Stimulated activated effector memory CD8-positive, alpha-beta T cell treated with anti-CD3 and anti-CD28 coated beads, Interleukin-12 subunit alpha, Interleukin-12 subunit beta, amount 100 ng/mL, for 72 hours (primary cell): ENCODE measurements around the gene INTS14.
"Not testable (repeated sequence)": the region's sequence is repeated elsewhere in the genome, so short reads cannot be mapped to it uniquely, and the experiment has no call there.

Source experiments
- ATAC-seq: fragments of 150-1000 bp; cut with Tn5 transposase; 2 replicates; pipeline ENCODE4 v1.10.0; 2021
- DNase-seq, 2 donors: peaks; one replicate each; pipeline ENCODE4 v3.0.0; 2021 to 2022; ENCODE audit warnings: low spot score in 2 of 2
- H3K27ac Mint-ChIP-seq: one replicate; pipeline ENCODE4 v1.8.0; 2022; ENCODE audit warnings: mild to moderate bottlenecking, mixed read lengths
- H3K36me3 Mint-ChIP-seq: one replicate; pipeline ENCODE4 v1.8.0; 2022; ENCODE audit warnings: mild to moderate bottlenecking, mixed read lengths
- H3K4me1 Mint-ChIP-seq: one replicate; pipeline ENCODE4 v1.8.0; 2022; ENCODE audit warnings: mixed read lengths
- H3K4me3 Mint-ChIP-seq: one replicate; pipeline ENCODE4 v1.8.0; 2022; ENCODE audit warnings: mild to moderate bottlenecking, mixed read lengths
- H3K9me3 Mint-ChIP-seq: one replicate; pipeline ENCODE4 v1.8.0; 2022; ENCODE audit warnings: mixed read lengths

The INTS14 gene

GRCh38 chr15:65577129-65577996, 33.6 kb downstream of the INTS14 start:
- Mint-ChIP-seq H3K4me3 (no peak overlapping the region), H3K36me3 (peaks cover 87% of the 10 kb centered on the region), H3K4me1 (no peaks in the 10 kb centered on the region), H3K27ac (peak overlapping the region; percentile 5), H3K9me3 (no peaks in the 10 kb centered on the region)
- ATAC-seq (no peak), DNase-seq (no peak)

- DNase-seq, result no peak
- Mint-ChIP-seq H3K4me1 (no peaks in the 10 kb centered on the region), H3K27ac (peak overlapping the region; percentile 5), H3K36me3 (peaks cover 87% of the 10 kb centered on the region), H3K4me3 (no peak overlapping the region), H3K9me3 (no peaks in the 10 kb centered on the region)
- ATAC-seq, result no peak
Measured at GRCh38 chr15:65576664-65577063, 34.3 kb downstream of the INTS14 start.

- Mint-ChIP-seq H3K4me1 (no peaks in the 10 kb centered on the region), H3K4me3 (no peak overlapping the region), H3K27ac (no peak overlapping the region), H3K36me3 (peaks cover 84% of the 10 kb centered on the region), H3K9me3 (no peaks in the 10 kb centered on the region)
- no peak for ATAC-seq
- DNase-seq, result no peak
Measured at GRCh38 chr15:65571971-65572370, 39.0 kb downstream of the INTS14 start.

GRCh38 chr15:65569728-65570127, 41.2 kb downstream of the INTS14 start:
- H3K4me1 Mint-ChIP-seq, result no peaks in the 10 kb centered on the region
- peaks cover 70% of the 10 kb centered on the region for H3K36me3 Mint-ChIP-seq
- H3K9me3 Mint-ChIP-seq, result no peaks in the 10 kb centered on the region
- H3K4me3 Mint-ChIP-seq, result no peak overlapping the region
- ATAC-seq, result no peak
- no peak for DNase-seq
- no peak overlapping the region for H3K27ac Mint-ChIP-seq

GRCh38 chr15:65561934-65562333, 49.0 kb downstream of the INTS14 start:
- Mint-ChIP-seq H3K36me3 (peaks cover 67% of the 10 kb centered on the region), H3K9me3 (no peaks in the 10 kb centered on the region), H3K4me3 (no peak overlapping the region), H3K27ac (no peak overlapping the region), H3K4me1 (no peaks in the 10 kb centered on the region)
- DNase-seq (no peak), ATAC-seq (no peak)

GRCh38 chr15:65559941-65560340, 51.0 kb downstream of the INTS14 start:
- DNase-seq (no peak), ATAC-seq (no peak)
- no peak overlapping the region for H3K27ac Mint-ChIP-seq
- no peaks in the 10 kb centered on the region for H3K9me3 Mint-ChIP-seq
- no peak overlapping the region for H3K4me3 Mint-ChIP-seq
- peaks cover 77% of the 10 kb centered on the region for H3K36me3 Mint-ChIP-seq
- no peaks in the 10 kb centered on the region for H3K4me1 Mint-ChIP-seq

GRCh38 chr15:65558997-65559760, 51.8 kb downstream of the INTS14 start:
- no peak overlapping the region for H3K27ac Mint-ChIP-seq
- H3K4me1 Mint-ChIP-seq, result no peaks in the 10 kb centered on the region
- ATAC-seq, result no peak
- peaks cover 72% of the 10 kb centered on the region for H3K36me3 Mint-ChIP-seq
- no peak overlapping the region for H3K4me3 Mint-ChIP-seq
- no peaks in the 10 kb centered on the region for H3K9me3 Mint-ChIP-seq
- DNase-seq, result no peak

- Mint-ChIP-seq H3K27ac (no peak overlapping the region), H3K9me3 (no peaks in the 10 kb centered on the region), H3K4me3 (no peak overlapping the region), H3K4me1 (no peaks in the 10 kb centered on the region), H3K36me3 (peaks cover 72% of the 10 kb centered on the region)
- ATAC-seq, result no peak
- no peak for DNase-seq
Measured at GRCh38 chr15:65558336-65558735, 52.6 kb downstream of the INTS14 start.

GRCh38 chr15:65556622-65557021, 54.3 kb downstream of the INTS14 start:
- DNase-seq (no peak), ATAC-seq (no peak)
- no peaks in the 10 kb centered on the region for H3K4me1 Mint-ChIP-seq
- H3K36me3 Mint-ChIP-seq, result peaks cover 60% of the 10 kb centered on the region
- peak overlapping the region; percentile 52 for H3K27ac Mint-ChIP-seq
- no peak overlapping the region for H3K4me3 Mint-ChIP-seq
- no peaks in the 10 kb centered on the region for H3K9me3 Mint-ChIP-seq

GRCh38 chr15:65553691-65554090, 57.2 kb downstream of the INTS14 start:
- Mint-ChIP-seq H3K9me3 (no peaks in the 10 kb centered on the region), H3K4me1 (peaks cover 18% of the 10 kb centered on the region), H3K36me3 (peaks cover 42% of the 10 kb centered on the region)

GRCh38 chr15:65552851-65553250, 58.1 kb downstream of the INTS14 start:
- not testable (repeated sequence) for DNase-seq, H3K9me3 Mint-ChIP-seq, H3K27ac Mint-ChIP-seq, H3K4me3 Mint-ChIP-seq, ATAC-seq
- Mint-ChIP-seq H3K4me1 (peaks cover 18% of the 10 kb centered on the region), H3K36me3 (peaks cover 34% of the 10 kb centered on the region)

More at GRCh38 chr15:65553691-65554090, 57.2 kb downstream of the INTS14 start:
- no peak for ATAC-seq
- DNase-seq, result no peak
- H3K27ac Mint-ChIP-seq, result no peak overlapping the region
- H3K4me3 Mint-ChIP-seq, result no peak overlapping the region

GRCh38 chr15:65551183-65551582, 59.7 kb downstream of the INTS14 start:
- peaks cover 22% of the 10 kb centered on the region for H3K36me3 Mint-ChIP-seq
- ATAC-seq, result no peak
- DNase-seq, result no peak
- no peaks in the 10 kb centered on the region for H3K9me3 Mint-ChIP-seq
- no peak overlapping the region for H3K27ac Mint-ChIP-seq
- peaks cover 18% of the 10 kb centered on the region for H3K4me1 Mint-ChIP-seq
- H3K4me3 Mint-ChIP-seq, result no peak overlapping the region

- peak overlapping the region; percentile 1 for H3K27ac Mint-ChIP-seq
- H3K4me1 Mint-ChIP-seq, result peaks cover 18% of the 10 kb centered on the region
- no peak for ATAC-seq
- no peak for DNase-seq
- no peak overlapping the region for H3K4me3 Mint-ChIP-seq
- peaks cover 22% of the 10 kb centered on the region for H3K36me3 Mint-ChIP-seq
- H3K9me3 Mint-ChIP-seq, result no peaks in the 10 kb centered on the region
Measured at GRCh38 chr15:65550681-65551098, 60.2 kb downstream of the INTS14 start.

GRCh38 chr15:65549288-65549687, 61.6 kb downstream of the INTS14 start:
- not testable (repeated sequence) for H3K9me3 Mint-ChIP-seq, ATAC-seq, H3K4me3 Mint-ChIP-seq, DNase-seq, H3K27ac Mint-ChIP-seq
- peaks cover 18% of the 10 kb centered on the region for H3K4me1 Mint-ChIP-seq
- peaks cover 20% of the 10 kb centered on the region for H3K36me3 Mint-ChIP-seq

- DNase-seq, result no peak
- Mint-ChIP-seq H3K9me3 (no peaks in the 10 kb centered on the region), H3K27ac (peak overlapping the region; percentile 16), H3K4me1 (peaks cover 18% of the 10 kb centered on the region), H3K4me3 (no peak overlapping the region), H3K36me3 (peaks cover 5% of the 10 kb centered on the region)
- ATAC-seq, result no peak
Measured at GRCh38 chr15:65547841-65548240, 63.1 kb downstream of the INTS14 start.
